Measurements from ENCODE around the gene MED23. TPM values are rescaled to one million over a fixed set of nuclear protein-coding genes. Genes with fewer than 3 reads are reported as not detected.

Gene MED23
- total RNA-seq, 2 donors from 2014 or later: 35.9 to 39.3 TPM

DNA sequence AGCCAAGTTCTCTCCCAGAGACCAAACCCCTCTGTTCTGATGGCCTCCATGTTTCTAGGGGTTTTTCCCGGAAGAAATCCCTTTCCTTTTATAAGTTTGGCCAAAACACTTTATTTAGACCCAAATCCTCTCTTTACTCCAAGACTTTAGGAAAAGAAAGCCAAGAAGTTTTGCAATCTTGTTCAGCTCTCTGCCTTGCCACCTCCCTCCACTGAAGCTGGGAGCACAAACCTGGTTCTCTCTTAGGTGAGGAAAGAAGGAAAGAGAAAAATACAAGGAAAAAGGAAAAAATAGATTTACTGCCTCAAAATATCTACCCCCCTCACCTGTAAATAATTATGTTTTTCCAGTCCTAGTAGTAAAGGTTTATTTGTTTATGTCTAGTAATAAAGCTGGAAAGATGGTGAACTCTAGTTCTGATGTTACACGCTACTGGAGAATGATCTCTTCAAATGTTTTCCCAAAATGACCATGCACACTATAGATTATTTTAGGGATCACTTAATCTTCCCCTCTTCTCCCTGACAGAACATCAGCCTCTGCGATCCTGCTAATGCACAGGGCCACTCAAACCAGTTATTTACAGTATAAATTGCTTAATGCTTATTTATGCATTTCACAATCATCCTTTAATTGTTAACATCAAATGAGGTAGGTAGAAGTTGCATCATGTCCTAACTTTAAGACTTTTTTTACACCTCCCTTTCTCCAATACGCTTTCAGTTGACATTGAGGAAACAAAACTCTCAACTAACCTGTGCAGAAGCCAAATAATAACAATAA lies 65.9 kb downstream of the MED23 start:
- no peak for DNase-seq (ENCODE audit: low spot score)
- Histone ChIP-seq H3K27me3 (replicated peaks; ENCODE audit: insufficient read depth) (no peaks in the 10 kb centered on the region), H3K4me1 (replicated peaks) (no peaks in the 10 kb centered on the region), H3K36me3 (no peaks in the 10 kb centered on the region), H3K9me3 (no peaks in the 10 kb centered on the region), H3K4me3 (no peak overlapping the region), H3K27ac (no peak overlapping the region)
- 88% methylated on average over 4 of the region's 4 CpGs for WGBS
- intact Hi-C loops (cut with DNase I): no loop called here
- TF ChIP-seq POLR2AphosphoS5 (IDR thresholded peaks at IDR 0.05) (no peak), POLR2A (IDR thresholded peaks at IDR 0.05) (no peak)
- TF ChIP-seq, protein P1, sequence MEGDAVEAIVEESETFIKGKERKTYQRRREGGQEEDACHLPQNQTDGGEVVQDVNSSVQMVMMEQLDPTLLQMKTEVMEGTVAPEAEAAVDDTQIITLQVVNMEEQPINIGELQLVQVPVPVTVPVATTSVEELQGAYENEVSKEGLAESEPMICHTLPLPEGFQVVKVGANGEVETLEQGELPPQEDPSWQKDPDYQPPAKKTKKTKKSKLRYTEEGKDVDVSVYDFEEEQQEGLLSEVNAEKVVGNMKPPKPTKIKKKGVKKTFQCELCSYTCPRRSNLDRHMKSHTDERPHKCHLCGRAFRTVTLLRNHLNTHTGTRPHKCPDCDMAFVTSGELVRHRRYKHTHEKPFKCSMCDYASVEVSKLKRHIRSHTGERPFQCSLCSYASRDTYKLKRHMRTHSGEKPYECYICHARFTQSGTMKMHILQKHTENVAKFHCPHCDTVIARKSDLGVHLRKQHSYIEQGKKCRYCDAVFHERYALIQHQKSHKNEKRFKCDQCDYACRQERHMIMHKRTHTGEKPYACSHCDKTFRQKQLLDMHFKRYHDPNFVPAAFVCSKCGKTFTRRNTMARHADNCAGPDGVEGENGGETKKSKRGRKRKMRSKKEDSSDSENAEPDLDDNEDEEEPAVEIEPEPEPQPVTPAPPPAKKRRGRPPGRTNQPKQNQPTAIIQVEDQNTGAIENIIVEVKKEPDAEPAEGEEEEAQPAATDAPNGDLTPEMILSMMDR (IDR thresholded peaks at IDR 0.05): no peak

GRCh38 chr6:131558922-131559321 lies 69.1 kb downstream of the MED23 start:
- Histone ChIP-seq H3K4me1 (replicated peaks) (no peaks in the 10 kb centered on the region), H3K4me3 (no peak overlapping the region), H3K27me3 (replicated peaks; ENCODE audit: insufficient read depth) (no peaks in the 10 kb centered on the region), H3K9me3 (no peaks in the 10 kb centered on the region), H3K27ac (no peak overlapping the region), H3K36me3 (no peaks in the 10 kb centered on the region)
- intact Hi-C loops (cut with DNase I): no loop called here
- no peak for DNase-seq (ENCODE audit: low spot score)
- no peak for TF ChIP-seq POLR2AphosphoS5 (IDR thresholded peaks at IDR 0.05)
- TF ChIP-seq POLR2A (IDR thresholded peaks at IDR 0.05): no peak
- TF ChIP-seq, protein P1 (IDR thresholded peaks at IDR 0.05): no peak
- 76% methylated on average over 4 of the region's 4 CpGs for WGBS

DNA sequence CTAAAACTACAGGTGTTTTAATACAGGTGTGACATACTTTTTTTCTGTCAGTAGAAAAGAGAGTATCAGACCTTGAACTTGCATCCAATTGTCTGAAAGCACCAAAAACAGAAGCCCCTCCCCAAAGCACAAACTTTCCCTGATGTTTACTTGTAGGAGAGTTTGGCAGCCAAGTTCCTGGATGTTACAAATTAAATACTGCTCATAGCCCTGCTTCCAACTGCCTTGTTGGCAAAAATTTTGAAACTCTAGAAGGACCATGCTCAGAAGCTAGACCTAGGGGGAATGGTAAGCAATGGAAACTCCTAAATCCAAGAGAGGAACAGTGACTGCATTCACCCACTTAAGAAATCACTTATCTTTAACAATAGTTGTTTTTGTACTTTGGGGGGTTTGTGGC lies 72.0 kb downstream of the MED23 start:
- intact Hi-C loops (cut with DNase I): no loop called here
- TF ChIP-seq POLR2AphosphoS5 (IDR thresholded peaks at IDR 0.05): no peak
- TF ChIP-seq, protein P1 (IDR thresholded peaks at IDR 0.05): no peak
- TF ChIP-seq POLR2A (IDR thresholded peaks at IDR 0.05): no peak
- no peak overlapping the region for H3K4me3 ChIP-seq
- no peaks in the 10 kb centered on the region for H3K4me1 ChIP-seq (replicated peaks)
- no peak for DNase-seq (ENCODE audit: low spot score)
- H3K27me3 ChIP-seq (replicated peaks; ENCODE audit: insufficient read depth): no peaks in the 10 kb centered on the region
- no peaks in the 10 kb centered on the region for H3K36me3 ChIP-seq
- H3K27ac ChIP-seq: no peak overlapping the region
- no peaks in the 10 kb centered on the region for H3K9me3 ChIP-seq

GRCh38 chr6:131552572-131552971 lies 75.5 kb downstream of the MED23 start:
- Histone ChIP-seq H3K4me1 (replicated peaks) (no peaks in the 10 kb centered on the region), H3K36me3 (no peaks in the 10 kb centered on the region), H3K4me3 (no peak overlapping the region), H3K9me3 (no peaks in the 10 kb centered on the region), H3K27me3 (replicated peaks; ENCODE audit: insufficient read depth) (no peaks in the 10 kb centered on the region), H3K27ac (no peak overlapping the region)
- intact Hi-C loops (cut with DNase I): no loop called here
- no peak for DNase-seq (ENCODE audit: low spot score)
- 90% methylated on average over 3 of the region's 3 CpGs for WGBS
- TF ChIP-seq POLR2A (IDR thresholded peaks at IDR 0.05) (no peak), POLR2AphosphoS5 (IDR thresholded peaks at IDR 0.05) (no peak)
- TF ChIP-seq, protein P1 (IDR thresholded peaks at IDR 0.05): no peak

- Histone ChIP-seq H3K27ac (no peak overlapping the region), H3K4me3 (no peak overlapping the region), H3K36me3 (no peaks in the 10 kb centered on the region), H3K27me3 (replicated peaks; ENCODE audit: insufficient read depth) (no peaks in the 10 kb centered on the region), H3K4me1 (replicated peaks) (no peaks in the 10 kb centered on the region), H3K9me3 (no peaks in the 10 kb centered on the region)
- 47% methylated on average over 4 of the region's 4 CpGs for WGBS
- no peak for DNase-seq (ENCODE audit: low spot score)
- intact Hi-C loops (cut with DNase I): no loop called here
- TF ChIP-seq POLR2AphosphoS5 (IDR thresholded peaks at IDR 0.05) (no peak), POLR2A (IDR thresholded peaks at IDR 0.05) (no peak)
- TF ChIP-seq, protein P1 (IDR thresholded peaks at IDR 0.05): no peak
Measured at GRCh38 chr6:131551902-131552301, 76.1 kb downstream of the MED23 start.
